Midbrain (tissue), 1 donor: Measurements from ENCODE around the gene CAPN14.

Experiments used
- DNase-seq: peaks from one replicate; lab custom pipeline; 2025; lab: John Stamatoyannopoulos, UW

CAPN14 gene

GRCh38 chr2:31217465-31218200 is at the start of gene CAPN14:
Gene CAPN14, minus strand, starts transcription at chr2:31217515. Its CDS starts 12,068 bp downstream, at chr2:31205447.
- DNase-seq, result no peak

- DNase-seq, result no peak
These were observed 49.5 kb upstream of the CAPN14 start for GRCh38 chr2:31266804-31267203.

- no peak for DNase-seq
These were observed 47.9 kb upstream of the CAPN14 start for GRCh38 chr2:31265234-31265633.

- DNase-seq, result peak; percentile 43
These were observed 46.4 kb upstream of the CAPN14 start for GRCh38 chr2:31263636-31264190.

GRCh38 chr2:31260870-31261269 is 43.6 kb upstream of the CAPN14 start:
- DNase-seq, result peak; percentile 56

- DNase-seq, result no peak
These were observed 41.8 kb upstream of the CAPN14 start for GRCh38 chr2:31259075-31259474.

GRCh38 chr2:31258351-31258750 is 41.0 kb upstream of the CAPN14 start:
- no peak for DNase-seq

- DNase-seq, result no peak
These were observed 39.5 kb upstream of the CAPN14 start for GRCh38 chr2:31256611-31257382.

GRCh38 chr2:31255911-31256571 is 38.7 kb upstream of the CAPN14 start:
- no peak for DNase-seq

- DNase-seq, result peak; percentile 11
These were observed 37.2 kb upstream of the CAPN14 start for GRCh38 chr2:31254237-31255203.

- no peak for DNase-seq
These were observed 36.2 kb upstream of the CAPN14 start for GRCh38 chr2:31253356-31254131.

GRCh38 chr2:31251851-31252250 is 34.5 kb upstream of the CAPN14 start:
- no peak for DNase-seq

GRCh38 chr2:31251018-31251417 is 33.7 kb upstream of the CAPN14 start:
- DNase-seq, result no peak

- DNase-seq, result no peak
These were observed 31.8 kb upstream of the CAPN14 start for GRCh38 chr2:31249009-31249690.

- no peak for DNase-seq
These were observed 30.8 kb upstream of the CAPN14 start for GRCh38 chr2:31248139-31248538.

GRCh38 chr2:31247711-31248110 is 30.4 kb upstream of the CAPN14 start:
- DNase-seq, result no peak

GRCh38 chr2:31246184-31246852 is 29.0 kb upstream of the CAPN14 start:
- DNase-seq, result no peak

GRCh38 chr2:31244101-31244500 is 26.8 kb upstream of the CAPN14 start:
- no peak for DNase-seq

GRCh38 chr2:31243053-31243452 is 25.7 kb upstream of the CAPN14 start:
- no peak for DNase-seq
